Fibroblast of villous mesenchyme (primary cell): ENCODE measurements around the gene ADARB2. TPM values are rescaled to one million over a fixed set of nuclear protein-coding genes. Genes with fewer than 3 reads are reported as not detected.

ENCODE experiments used
- DNase-seq: peaks from one replicate; pipeline ENCODE4 v3.0.0-alpha.2; 2010; ENCODE audit warnings: low read depth
- H3K4me3 ChIP-seq: 2 replicates; pipeline ENCODE4 v1.5.1; 2011; ENCODE audit warnings: low read depth, mild to moderate bottlenecking, low read length
- total RNA-seq: library from RNA; depleted of rRNA; stranded (reverse); fragments of >200 nt; gene quantifications from 2 replicates; pipeline ENCODE4 v1.2.3, GENCODE V29; 2012
- TF ChIP-seq, protein P1 (sequence below): IDR thresholded peaks from 2 replicates; pipeline ENCODE4 v1.5.1; 2012; ENCODE audit warnings: low read depth, mild to moderate bottlenecking, low read length; ENCODE audit not compliant: insufficient read depth

The ADARB2 gene
- total RNA-seq, 1 donor: not detected

DNA sequence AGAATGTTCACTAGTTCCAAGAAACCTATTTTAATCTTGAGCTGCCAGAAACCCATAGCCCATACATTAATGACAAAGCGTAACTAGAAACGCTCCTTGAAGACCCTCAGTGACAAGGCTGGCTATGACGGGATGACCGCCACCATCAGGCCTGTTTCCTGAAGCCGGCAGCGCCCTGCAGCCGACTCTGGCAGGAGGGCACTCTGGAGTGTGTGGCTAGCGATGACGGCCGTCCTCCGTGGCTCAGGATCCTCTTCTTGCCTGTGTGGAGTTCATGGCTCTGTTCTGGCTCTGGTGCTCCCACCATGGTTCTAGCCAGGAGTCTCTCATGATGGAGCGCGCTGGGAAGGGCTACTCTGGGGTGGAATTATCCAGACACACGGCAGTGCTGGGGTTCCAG, 224.1 kb downstream of the ADARB2 start:
- DNase-seq: no peak
- no peak overlapping the region for H3K4me3 ChIP-seq
- TF ChIP-seq, protein P1, sequence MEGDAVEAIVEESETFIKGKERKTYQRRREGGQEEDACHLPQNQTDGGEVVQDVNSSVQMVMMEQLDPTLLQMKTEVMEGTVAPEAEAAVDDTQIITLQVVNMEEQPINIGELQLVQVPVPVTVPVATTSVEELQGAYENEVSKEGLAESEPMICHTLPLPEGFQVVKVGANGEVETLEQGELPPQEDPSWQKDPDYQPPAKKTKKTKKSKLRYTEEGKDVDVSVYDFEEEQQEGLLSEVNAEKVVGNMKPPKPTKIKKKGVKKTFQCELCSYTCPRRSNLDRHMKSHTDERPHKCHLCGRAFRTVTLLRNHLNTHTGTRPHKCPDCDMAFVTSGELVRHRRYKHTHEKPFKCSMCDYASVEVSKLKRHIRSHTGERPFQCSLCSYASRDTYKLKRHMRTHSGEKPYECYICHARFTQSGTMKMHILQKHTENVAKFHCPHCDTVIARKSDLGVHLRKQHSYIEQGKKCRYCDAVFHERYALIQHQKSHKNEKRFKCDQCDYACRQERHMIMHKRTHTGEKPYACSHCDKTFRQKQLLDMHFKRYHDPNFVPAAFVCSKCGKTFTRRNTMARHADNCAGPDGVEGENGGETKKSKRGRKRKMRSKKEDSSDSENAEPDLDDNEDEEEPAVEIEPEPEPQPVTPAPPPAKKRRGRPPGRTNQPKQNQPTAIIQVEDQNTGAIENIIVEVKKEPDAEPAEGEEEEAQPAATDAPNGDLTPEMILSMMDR: no peak

DNA sequence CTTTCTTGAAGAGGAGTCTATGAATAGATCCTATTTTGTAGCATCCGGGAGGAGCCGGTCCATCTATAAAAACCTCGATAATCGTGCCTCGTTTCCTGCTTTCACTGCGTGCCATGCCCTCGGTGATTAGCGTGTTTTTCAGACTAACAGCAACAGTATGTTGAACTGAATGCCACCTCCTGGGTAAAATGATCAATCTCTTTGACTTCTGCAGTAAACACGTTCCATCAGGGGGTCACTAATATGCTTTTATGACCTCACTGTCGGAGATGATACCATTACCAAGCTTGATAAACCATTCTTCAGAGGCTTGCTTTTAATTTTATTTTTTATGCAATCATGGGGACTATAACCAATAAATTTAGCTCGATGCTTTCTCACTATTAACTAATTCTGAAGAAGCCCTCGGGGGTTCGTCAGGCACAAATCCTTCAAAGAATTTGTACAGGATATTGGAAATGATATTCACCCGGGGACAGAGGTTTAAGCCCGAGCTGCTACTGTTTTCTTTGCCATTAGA, 228.3 kb downstream of the ADARB2 start:
- H3K4me3 ChIP-seq: no peak overlapping the region
- TF ChIP-seq, protein P1: no peak
- DNase-seq: no peak

DNA sequence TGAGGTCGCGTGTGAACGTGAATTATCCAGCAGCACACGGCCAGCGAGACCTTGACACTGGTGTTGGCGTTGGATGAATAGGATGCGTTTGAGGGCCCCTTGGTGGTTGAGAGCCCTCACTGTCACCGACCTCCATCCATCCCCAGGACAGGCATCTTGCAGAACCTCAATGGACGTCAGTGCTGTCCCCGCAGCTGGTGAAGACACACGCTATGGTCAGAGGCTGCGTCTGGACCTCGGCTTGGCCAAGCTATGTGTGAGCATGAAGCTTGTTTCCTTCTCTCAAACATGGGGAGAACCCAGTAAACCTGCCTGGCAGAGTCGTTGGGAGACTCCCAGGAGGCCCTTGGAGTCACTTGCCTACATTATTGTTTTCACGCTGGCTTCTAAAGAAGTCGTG, 229.2 kb downstream of the ADARB2 start:
- no peak for DNase-seq
- TF ChIP-seq, protein P1: no peak
- H3K4me3 ChIP-seq: no peak overlapping the region

DNA sequence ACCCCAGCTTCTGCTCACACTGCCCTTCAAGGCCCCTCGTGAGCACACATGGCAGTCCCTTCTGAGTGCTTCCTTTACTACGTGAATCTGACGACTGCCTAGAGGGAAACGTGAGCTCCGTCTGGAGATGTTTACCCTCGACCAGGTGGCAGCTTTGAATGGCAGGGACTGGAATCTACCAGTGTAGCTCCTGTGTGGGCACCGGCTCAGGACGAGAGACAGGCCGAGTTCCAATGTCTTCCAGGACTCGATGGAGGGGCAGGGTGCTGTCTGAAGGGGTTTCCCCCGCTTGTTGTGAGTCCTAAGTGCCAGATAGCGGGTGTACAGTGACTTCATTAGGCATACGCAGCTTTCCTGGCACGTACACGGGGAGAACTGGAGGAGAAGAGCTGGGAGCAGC, 229.9 kb downstream of the ADARB2 start:
- DNase-seq: no peak

DNA sequence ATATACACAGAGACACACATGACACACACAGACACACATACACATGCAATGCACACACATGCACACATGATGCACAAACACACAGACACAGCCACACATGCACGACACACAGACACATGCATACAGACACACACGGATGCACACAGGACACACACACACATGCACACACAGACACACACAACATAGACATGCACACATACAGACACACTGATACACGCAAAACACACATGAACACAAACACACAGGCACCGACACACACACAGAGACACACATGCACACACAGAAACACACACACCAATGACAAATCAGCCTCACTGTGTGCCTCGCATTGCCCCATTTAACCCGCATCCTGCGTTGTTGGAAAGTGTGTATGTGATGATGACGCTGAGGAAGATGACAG, 232.4 kb downstream of the ADARB2 start:
- TF ChIP-seq, protein P1: no peak
- no peak for DNase-seq
- no peak overlapping the region for H3K4me3 ChIP-seq

More for the DNA sequence above, 229.9 kb downstream of the ADARB2 start:
- TF ChIP-seq, protein P1: no peak
- H3K4me3 ChIP-seq: no peak overlapping the region

DNA sequence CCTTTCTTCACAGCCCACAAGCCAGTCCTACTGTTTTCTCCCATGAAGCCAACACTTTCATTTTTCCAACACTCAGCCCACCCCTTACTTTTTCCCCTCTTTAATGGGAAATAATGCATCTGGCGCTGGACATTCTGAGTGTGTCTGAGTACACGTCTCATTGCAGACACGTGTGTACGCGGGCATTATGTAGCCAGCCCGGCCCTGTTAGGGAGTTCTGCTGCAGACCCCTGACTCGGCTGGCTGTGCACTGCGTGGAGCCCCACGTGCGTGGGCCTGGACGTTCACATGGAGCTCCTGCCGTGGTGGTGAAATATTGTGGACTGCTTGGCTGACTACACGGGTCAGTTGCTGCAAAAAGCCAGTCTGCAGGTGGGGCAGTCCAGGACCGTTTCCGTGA, 233.0 kb downstream of the ADARB2 start:
- DNase-seq: no peak
- TF ChIP-seq, protein P1: no peak
- no peak overlapping the region for H3K4me3 ChIP-seq

DNA sequence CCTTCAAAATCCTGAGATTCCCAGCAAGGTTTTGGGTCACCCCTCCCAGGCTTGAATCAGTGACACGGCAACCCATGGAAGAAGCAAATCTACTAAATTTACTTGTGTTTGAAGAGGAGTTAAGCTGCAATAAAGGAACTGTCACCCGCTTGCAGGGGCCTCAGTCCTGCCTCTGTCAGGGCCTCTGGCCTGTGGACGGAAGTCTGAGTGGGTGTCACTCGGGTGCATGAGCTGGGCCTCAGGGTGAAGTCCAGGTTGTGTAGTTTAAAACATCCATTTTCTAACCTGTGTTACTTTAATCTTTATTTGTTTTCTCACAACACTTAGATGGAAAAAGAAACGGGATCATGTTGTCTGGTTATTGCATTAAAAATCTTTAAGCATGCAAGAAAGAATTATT, 234.9 kb downstream of the ADARB2 start:
- no peak for DNase-seq
- no peak overlapping the region for H3K4me3 ChIP-seq
- TF ChIP-seq, protein P1: no peak
